ENCODE measurements around the gene TMEM219.

- TF ChIP-seq POLR2A (IDR thresholded peaks at IDR 0.05) (no peak), CTCF (IDR thresholded peaks at IDR 0.05) (no peak)
Measured at GRCh38 chr16:29971304-29971703, 9.4 kb downstream of the TMEM219 start.
